ENCODE data around the gene EFNA1. TPM values are rescaled to one million over a fixed set of nuclear protein-coding genes. Genes with fewer than 3 reads are reported as not detected.

The EFNA1 gene
- total and polyA plus RNA-seq, 2 experiments from 2014 or later: 39.1 to 83.5 TPM

DNA sequence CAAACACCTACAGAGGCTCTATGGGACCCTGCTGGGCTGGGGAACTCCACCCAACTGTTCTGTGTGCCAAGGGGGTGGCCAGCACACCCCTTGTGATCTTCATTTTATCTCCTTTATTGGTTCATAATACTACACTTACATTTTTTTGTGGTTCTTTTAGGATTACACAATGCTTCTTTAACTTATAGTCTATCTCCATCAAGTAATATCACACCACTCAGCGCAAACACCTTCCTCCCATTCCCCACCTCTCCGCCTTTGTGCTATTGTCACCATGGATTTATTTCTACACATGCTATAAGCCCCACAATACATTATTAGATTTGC is 33.1 kb upstream of the EFNA1 start:
- Histone ChIP-seq H3K36me3 (no peaks in the 10 kb centered on the region), H3K4me3 (no peak overlapping the region), H3K27ac (peak overlapping the region; percentile 84), H3K9me3 (ENCODE audit: low read depth) (no peaks in the 10 kb centered on the region), H3K4me1 (ENCODE audit: low read depth) (peaks cover 14% of the 10 kb centered on the region), H3K27me3 (no peaks in the 10 kb centered on the region)
- DNase-seq (ENCODE audit: low read depth in 1 of 2, low spot score in 1 of 2): no peak
- TF ChIP-seq, protein P1, sequence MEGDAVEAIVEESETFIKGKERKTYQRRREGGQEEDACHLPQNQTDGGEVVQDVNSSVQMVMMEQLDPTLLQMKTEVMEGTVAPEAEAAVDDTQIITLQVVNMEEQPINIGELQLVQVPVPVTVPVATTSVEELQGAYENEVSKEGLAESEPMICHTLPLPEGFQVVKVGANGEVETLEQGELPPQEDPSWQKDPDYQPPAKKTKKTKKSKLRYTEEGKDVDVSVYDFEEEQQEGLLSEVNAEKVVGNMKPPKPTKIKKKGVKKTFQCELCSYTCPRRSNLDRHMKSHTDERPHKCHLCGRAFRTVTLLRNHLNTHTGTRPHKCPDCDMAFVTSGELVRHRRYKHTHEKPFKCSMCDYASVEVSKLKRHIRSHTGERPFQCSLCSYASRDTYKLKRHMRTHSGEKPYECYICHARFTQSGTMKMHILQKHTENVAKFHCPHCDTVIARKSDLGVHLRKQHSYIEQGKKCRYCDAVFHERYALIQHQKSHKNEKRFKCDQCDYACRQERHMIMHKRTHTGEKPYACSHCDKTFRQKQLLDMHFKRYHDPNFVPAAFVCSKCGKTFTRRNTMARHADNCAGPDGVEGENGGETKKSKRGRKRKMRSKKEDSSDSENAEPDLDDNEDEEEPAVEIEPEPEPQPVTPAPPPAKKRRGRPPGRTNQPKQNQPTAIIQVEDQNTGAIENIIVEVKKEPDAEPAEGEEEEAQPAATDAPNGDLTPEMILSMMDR (IDR thresholded peaks at IDR 0.05; ENCODE audit: low read depth, low read length): no peak

DNA sequence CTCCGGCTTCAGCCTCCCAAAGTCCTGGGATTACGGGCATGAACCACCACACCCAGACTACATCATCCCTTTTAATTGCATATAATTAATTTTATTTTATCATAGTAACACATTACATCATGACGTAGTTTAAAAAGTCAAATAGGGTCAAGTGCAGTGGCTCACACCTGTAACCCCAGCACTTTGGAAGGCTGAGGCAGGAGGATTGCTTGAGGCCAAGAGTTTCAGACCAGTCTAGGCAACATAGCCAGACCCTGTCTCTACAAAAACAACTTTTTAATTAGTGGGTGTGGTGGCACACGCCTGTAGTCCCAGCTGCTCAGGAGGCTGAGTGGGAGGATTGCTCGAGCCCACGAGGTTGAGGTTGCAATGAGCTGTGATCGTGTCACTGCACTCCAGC is 28.3 kb upstream of the EFNA1 start:
- no peak for DNase-seq (ENCODE audit: low read depth in 1 of 2, low spot score in 1 of 2)
- Histone ChIP-seq H3K27ac (no peak overlapping the region), H3K4me1 (ENCODE audit: low read depth) (peaks cover 7% of the 10 kb centered on the region), H3K9me3 (ENCODE audit: low read depth) (no peaks in the 10 kb centered on the region), H3K27me3 (no peaks in the 10 kb centered on the region), H3K36me3 (no peaks in the 10 kb centered on the region), H3K4me3 (no peak overlapping the region)
- TF ChIP-seq, protein P1 (IDR thresholded peaks at IDR 0.05; ENCODE audit: low read depth, low read length): no peak

DNA sequence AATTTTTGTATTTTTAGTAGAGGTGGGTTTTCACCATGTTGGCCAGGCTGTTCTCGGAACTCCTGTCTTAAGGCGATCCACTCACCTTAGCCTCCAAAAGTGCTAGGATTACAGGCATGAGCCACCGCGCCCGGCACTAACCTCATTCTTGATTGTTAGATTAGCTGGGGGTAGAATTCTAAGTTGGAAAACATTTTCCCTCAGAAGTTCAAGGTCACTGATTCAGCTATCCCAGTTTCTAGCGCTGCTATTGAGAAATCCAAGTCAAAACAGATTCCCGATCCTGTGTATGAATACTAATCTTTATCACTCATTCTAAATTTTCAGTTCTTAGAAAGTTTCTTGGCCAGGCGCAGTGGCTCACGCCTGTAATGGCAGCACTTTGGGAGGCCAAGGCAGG is 24.4 kb upstream of the EFNA1 start:
- Histone ChIP-seq H3K36me3 (no peaks in the 10 kb centered on the region), H3K27me3 (peaks cover 9% of the 10 kb centered on the region), H3K9me3 (ENCODE audit: low read depth) (no peaks in the 10 kb centered on the region), H3K4me1 (ENCODE audit: low read depth) (no peaks in the 10 kb centered on the region), H3K4me3 (no peak overlapping the region), H3K27ac (no peak overlapping the region)
- TF ChIP-seq, protein P1 (IDR thresholded peaks at IDR 0.05; ENCODE audit: low read depth, low read length): no peak
- no peak for DNase-seq (ENCODE audit: low read depth in 1 of 2, low spot score in 1 of 2)

DNA sequence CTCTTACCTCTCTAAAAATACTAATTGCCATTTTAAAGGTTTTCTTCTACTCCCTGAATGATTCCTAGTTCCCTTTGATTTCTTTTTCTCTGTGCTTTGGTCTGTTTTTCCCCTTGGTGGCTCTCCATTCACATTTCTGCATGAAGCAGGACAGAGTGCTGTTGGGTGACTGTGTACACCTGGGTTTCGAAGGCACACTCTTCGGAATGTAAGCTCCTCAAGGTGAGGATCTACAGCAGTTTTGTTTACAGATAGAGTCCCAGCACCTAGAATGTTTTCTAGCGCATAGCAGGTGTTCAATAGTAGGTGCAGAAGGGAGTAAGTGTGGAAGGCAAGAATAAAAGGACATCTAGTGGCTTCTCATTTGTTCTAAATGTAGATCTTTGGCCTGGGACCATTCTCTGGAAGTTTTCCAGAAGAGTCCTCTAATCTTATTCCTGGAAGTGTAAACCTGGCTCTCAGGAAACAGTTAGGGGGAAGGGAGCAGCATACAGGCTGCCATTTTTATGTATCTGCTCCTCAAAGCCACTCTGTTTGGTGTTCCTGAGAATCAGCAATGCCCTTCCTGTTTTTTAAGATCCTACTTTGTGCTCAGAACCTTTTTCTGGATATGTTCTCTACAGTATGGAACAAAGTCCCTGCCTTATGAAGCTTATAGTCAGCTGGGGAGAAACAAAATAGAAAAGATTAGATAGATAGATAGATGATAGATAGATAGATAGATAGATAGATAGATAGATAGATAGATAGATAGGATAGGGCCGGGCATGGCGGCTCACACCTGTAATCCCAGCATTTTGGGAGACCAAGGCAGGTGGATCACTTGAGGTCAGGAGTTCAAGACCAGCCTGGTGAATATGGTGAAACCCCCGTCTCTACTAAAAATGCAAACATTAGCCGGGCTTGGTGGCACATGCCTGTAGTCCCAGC is 22.8 kb upstream of the EFNA1 start:
- Histone ChIP-seq H3K9me3 (ENCODE audit: low read depth) (no peaks in the 10 kb centered on the region), H3K36me3 (no peaks in the 10 kb centered on the region), H3K27ac (no peak overlapping the region), H3K4me3 (no peak overlapping the region), H3K4me1 (ENCODE audit: low read depth) (no peaks in the 10 kb centered on the region), H3K27me3 (peaks cover 9% of the 10 kb centered on the region)
- peak in 1 of 2 donors; percentile 22 for DNase-seq (ENCODE audit: low read depth in 1 of 2, low spot score in 1 of 2)
- TF ChIP-seq, protein P1 (IDR thresholded peaks at IDR 0.05; ENCODE audit: low read depth, low read length): no peak

DNA sequence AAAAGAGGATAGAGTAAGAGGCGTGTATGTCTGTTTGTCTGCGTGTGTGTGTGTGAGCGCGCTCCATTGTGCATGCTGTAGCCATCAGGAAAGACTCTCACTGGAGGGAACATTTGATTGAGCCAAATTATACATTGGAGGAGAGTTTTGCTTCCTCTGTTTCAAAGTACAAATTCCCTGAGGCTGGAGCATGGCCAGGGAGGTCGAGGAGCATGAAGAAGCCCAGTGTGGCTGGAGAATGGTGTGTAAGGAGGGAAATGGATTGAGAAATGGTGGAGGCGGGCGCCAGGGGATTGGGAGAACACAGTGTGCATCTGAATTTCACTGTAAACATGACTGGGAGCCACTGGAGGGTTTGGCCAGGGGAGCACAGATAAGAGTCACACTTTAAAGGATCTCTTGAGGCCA is 22.1 kb upstream of the EFNA1 start:
- Histone ChIP-seq H3K9me3 (ENCODE audit: low read depth) (no peaks in the 10 kb centered on the region), H3K36me3 (no peaks in the 10 kb centered on the region), H3K4me3 (no peak overlapping the region), H3K27me3 (peaks cover 9% of the 10 kb centered on the region), H3K27ac (no peak overlapping the region), H3K4me1 (ENCODE audit: low read depth) (no peaks in the 10 kb centered on the region)
- peak in 1 of 2 donors; percentile 92 for DNase-seq (ENCODE audit: low read depth in 1 of 2, low spot score in 1 of 2)
- TF ChIP-seq, protein P1 (IDR thresholded peaks at IDR 0.05; ENCODE audit: low read depth, low read length): no peak

Measured in cardiac muscle cell (in vitro differentiated cells and primary cell).